ENCODE results near the gene S100A14. TPM values are rescaled to one million over a fixed set of nuclear protein-coding genes. Genes with fewer than 3 reads are reported as not detected.

Gene S100A14
- total and polyA plus RNA-seq, 2 of the 13 experiments (the other 11 are each of a cell fraction or from before 2014, with no cell fraction given), result 1.4 to 7.7 TPM

DNA sequence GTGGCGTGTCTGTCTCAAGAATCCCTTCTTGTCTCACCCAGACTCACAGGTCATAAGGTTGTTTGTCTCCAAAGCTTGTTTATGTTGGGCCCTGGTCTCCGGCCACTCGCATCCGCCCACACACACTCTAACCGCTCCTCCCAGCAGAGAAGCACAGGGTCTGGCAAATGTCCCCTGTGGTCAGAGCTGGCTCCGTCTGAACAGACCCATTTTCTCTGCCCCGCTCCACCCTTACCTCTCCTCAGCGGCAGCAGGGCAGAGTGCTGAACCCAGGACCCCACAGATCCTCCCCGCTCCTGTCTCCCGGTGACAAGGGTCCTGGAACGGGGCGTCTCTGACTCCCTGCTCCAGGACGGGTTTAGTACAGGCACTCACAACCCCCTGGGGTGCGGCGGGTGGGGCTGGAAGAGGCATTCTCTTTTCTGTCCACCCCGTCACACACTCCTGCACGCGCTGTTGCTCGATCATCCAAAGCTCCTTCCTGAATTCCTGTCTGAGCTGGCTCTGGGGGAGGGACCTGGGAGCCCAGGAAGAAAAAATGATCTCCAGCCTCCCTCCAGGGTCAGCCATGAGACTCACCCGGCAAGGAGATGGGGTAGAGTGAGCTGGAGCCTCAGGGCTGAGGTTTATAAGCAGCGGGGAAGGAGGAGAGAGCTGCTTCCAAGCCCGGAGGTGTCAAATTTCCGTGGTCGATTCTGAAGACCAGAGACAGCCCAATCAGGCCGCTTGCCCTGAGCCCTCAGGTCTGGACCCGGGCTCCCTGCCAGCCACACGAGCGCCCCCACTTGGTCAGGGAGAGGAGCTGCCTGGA is 11.0 kb upstream of the S100A14 start, which contains the start of gene S100A13 (continued):
- no peak for TF ChIP-seq MZF1 (CRISPR knock-in tag; IDR thresholded peaks at IDR 0.05; ENCODE audit: borderline replicate concordance)
- TF ChIP-seq, protein P1, sequence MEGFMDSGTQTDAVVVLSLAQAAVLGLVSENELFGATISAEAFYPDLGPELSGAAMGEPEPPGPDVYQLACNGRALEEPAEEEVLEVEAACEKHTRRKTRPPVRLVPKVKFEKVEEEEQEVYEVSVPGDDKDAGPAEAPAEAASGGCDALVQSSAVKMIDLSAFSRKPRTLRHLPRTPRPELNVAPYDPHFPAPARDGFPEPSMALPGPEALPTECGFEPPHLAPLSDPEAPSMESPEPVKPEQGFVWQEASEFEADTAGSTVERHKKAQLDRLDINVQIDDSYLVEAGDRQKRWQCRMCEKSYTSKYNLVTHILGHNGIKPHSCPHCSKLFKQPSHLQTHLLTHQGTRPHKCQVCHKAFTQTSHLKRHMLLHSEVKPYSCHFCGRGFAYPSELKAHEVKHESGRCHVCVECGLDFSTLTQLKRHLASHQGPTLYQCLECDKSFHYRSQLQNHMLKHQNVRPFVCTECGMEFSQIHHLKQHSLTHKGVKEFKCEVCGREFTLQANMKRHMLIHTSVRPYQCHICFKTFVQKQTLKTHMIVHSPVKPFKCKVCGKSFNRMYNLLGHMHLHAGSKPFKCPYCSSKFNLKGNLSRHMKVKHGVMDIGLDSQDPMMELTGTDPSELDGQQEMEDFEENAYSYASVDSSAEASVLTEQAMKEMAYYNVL (CRISPR knock-in tag; IDR thresholded peaks at IDR 0.05; ENCODE audit: borderline replicate concordance), result no peak; the same call in 1 of the 2 replicates
- TF ChIP-seq SIN3B (IDR thresholded peaks at IDR 0.05; ENCODE audit: low read length), result 0 out of 2 replicates have a peak, but pooled peaks have one; percentile 31
- TF ChIP-seq, protein P2, sequence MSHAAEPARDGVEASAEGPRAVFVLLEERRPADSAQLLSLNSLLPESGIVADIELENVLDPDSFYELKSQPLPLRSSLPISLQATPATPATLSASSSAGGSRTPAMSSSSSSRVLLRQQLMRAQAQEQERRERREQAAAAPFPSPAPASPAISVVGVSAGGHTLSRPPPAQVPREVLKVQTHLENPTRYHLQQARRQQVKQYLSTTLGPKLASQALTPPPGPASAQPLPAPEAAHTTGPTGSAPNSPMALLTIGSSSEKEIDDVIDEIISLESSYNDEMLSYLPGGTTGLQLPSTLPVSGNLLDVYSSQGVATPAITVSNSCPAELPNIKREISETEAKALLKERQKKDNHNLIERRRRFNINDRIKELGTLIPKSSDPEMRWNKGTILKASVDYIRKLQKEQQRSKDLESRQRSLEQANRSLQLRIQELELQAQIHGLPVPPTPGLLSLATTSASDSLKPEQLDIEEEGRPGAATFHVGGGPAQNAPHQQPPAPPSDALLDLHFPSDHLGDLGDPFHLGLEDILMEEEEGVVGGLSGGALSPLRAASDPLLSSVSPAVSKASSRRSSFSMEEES (CRISPR knock-in tag; IDR thresholded peaks at IDR 0.05), result no peak
- TF ChIP-seq FOXP4 (CRISPR knock-in tag; IDR thresholded peaks at IDR 0.05), result no peak
- TF ChIP-seq ADNP (CRISPR knock-in tag; IDR thresholded peaks at IDR 0.05), result no peak; the same call in 1 of the 2 replicates
- no peak for TF ChIP-seq NCOA1 (CRISPR knock-in tag; IDR thresholded peaks at IDR 0.05)
- no peak for TF ChIP-seq ZNF619 (CRISPR knock-in tag; IDR thresholded peaks at IDR 0.05)
- no peak for TF ChIP-seq ZSCAN20 (CRISPR knock-in tag; IDR thresholded peaks at IDR 0.05; ENCODE audit: borderline replicate concordance)
- no peak for TF ChIP-seq PHB2 (IDR thresholded peaks at IDR 0.05; ENCODE audit: partially characterized antibody)
- TF ChIP-seq CENPX (CRISPR knock-in tag; IDR thresholded peaks at IDR 0.05), result no peak
- no peak for TF ChIP-seq ZNF781 (CRISPR knock-in tag; IDR thresholded peaks at IDR 0.05; ENCODE audit: borderline replicate concordance, not compliant biosample characterization)
- TF ChIP-seq, protein P3, sequence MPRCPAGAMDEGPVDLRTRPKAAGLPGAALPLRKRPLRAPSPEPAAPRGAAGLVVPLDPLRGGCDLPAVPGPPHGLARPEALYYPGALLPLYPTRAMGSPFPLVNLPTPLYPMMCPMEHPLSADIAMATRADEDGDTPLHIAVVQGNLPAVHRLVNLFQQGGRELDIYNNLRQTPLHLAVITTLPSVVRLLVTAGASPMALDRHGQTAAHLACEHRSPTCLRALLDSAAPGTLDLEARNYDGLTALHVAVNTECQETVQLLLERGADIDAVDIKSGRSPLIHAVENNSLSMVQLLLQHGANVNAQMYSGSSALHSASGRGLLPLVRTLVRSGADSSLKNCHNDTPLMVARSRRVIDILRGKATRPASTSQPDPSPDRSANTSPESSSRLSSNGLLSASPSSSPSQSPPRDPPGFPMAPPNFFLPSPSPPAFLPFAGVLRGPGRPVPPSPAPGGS (CRISPR knock-in tag; IDR thresholded peaks at IDR 0.05), result 0 out of 2 replicates have a peak, but pooled peaks have one; percentile 1
- TF ChIP-seq ARNT2 (CRISPR knock-in tag; IDR thresholded peaks at IDR 0.05; ENCODE audit: low read depth), result no peak
- TF ChIP-seq ZNF44 (CRISPR knock-in tag; IDR thresholded peaks at IDR 0.05), result no peak
- no peak for TF ChIP-seq ZNF749 (CRISPR knock-in tag; IDR thresholded peaks at IDR 0.05; ENCODE audit: borderline replicate concordance)
- TF ChIP-seq ZNF724P (CRISPR knock-in tag; IDR thresholded peaks at IDR 0.05; ENCODE audit: borderline replicate concordance), result 0 out of 2 replicates have a peak, but pooled peaks have one; percentile 39
- no peak for TF ChIP-seq MAFF (IDR thresholded peaks at IDR 0.05; ENCODE audit: low read depth, low read length)
- no peak for TF ChIP-seq ZNF264 (CRISPR knock-in tag; IDR thresholded peaks at IDR 0.05)
- TF ChIP-seq ZNF441 (CRISPR knock-in tag; IDR thresholded peaks at IDR 0.05; ENCODE audit: borderline replicate concordance), result no peak; the same call in 1 of the 2 replicates
- TF ChIP-seq SIX1 (CRISPR knock-in tag; IDR thresholded peaks at IDR 0.05; ENCODE audit: borderline replicate concordance), result peak; percentile 98
- TF ChIP-seq GLI4 (CRISPR knock-in tag; IDR thresholded peaks at IDR 0.05; ENCODE audit: borderline replicate concordance), result no peak
- TF ChIP-seq TEAD2 (CRISPR knock-in tag; IDR thresholded peaks at IDR 0.05), result no peak

Measured in HepG2 (cell line).